Breast epithelium (tissue), 4 donors: ENCODE results near the gene IFIH1. TPM values are rescaled to one million over a fixed set of nuclear protein-coding genes. Genes with fewer than 3 reads are reported as not detected.

Source experiments
- DNase-seq, 2 donors: peaks; one replicate each; pipeline ENCODE4 v3.0.0-alpha.2; 2019; ENCODE audit warnings: low spot score in 2 of 2
- H3K27ac ChIP-seq, 2 donors: fragments of 200-600 bp; sonication (generic) in 1 of 2; one replicate each; pipeline ENCODE4 v1.5.1; 2016 to 2019; ENCODE audit warnings: mild to moderate bottlenecking in 1 of 2
- H3K27me3 ChIP-seq, 2 donors: fragments of 200-600 bp; sonication (generic) in 1 of 2; one replicate each; pipeline versions ENCODE4 v1.5.1 to v1.6.0; 2017 to 2019; ENCODE audit warnings: control low read depth in 1 of 2, mild to moderate bottlenecking in 1 of 2
- H3K36me3 ChIP-seq: fragments of 200-600 bp; one replicate; pipeline ENCODE4 v1.5.1; 2019
- H3K4me1 ChIP-seq, 2 donors: fragments of 200-600 bp; sonication (generic); one replicate each; pipeline ENCODE4 v1.5.1; 2016 to 2019; ENCODE audit warnings: control low read depth in 1 of 2
- H3K4me3 ChIP-seq, 3 donors: fragments of 200-600 bp; sonication (generic); 1 replicate in 2 of 3; 2 replicates in 1 of 3; pipeline ENCODE4 v1.5.1; 2016 to 2019; ENCODE audit warnings: mild to moderate bottlenecking in 3 of 3, moderate library complexity in 2 of 3
- H3K9me3 ChIP-seq, 2 donors: fragments of 200-600 bp; sonication (generic) in 1 of 2; one replicate each; pipeline ENCODE4 v1.5.1; 2016 to 2019; ENCODE audit warnings: control low read depth in 1 of 2
- POLR2A ChIP-seq: fragments of 450-650 bp; IDR thresholded peaks from one replicate; pipeline ENCODE4 v1.6.1; 2016; ENCODE audit warnings: antibody characterized with exemption, mild to moderate bottlenecking, moderate library complexity
- POLR2AphosphoS5 ChIP-seq, 3 donors: sonication (generic); formaldehyde crosslinking; IDR thresholded peaks; one replicate each; pipeline ENCODE4 v1.6.1; 2017; ENCODE audit warnings: antibody characterized with exemption in 3 of 3
- intact Hi-C: fragments of 100-400 bp; cut with DNase I; formaldehyde crosslinking; loops from one replicate; pipeline ENCODE4 v1.15.1; 2023; ENCODE audit warnings: low total_unique reads
- total RNA-seq, 3 donors: library from RNA; depleted of rRNA; stranded (reverse); fragments of >200 nt; gene quantifications; one replicate each; pipeline ENCODE4 v1.1.0, GENCODE V29; 2016
- TF ChIP-seq, protein P1 (sequence below), 3 donors: fragments of 450-650 bp; IDR thresholded peaks; one replicate each; pipeline ENCODE4 v1.5.1; 2016 to 2017; ENCODE audit warnings: antibody characterized with exemption in 3 of 3, mild to moderate bottlenecking in 3 of 3, moderate library complexity in 3 of 3

The IFIH1 gene
- total RNA-seq, 3 donors from 2014 or later, result 9.6 to 19.9 (median 13.1) TPM

DNA sequence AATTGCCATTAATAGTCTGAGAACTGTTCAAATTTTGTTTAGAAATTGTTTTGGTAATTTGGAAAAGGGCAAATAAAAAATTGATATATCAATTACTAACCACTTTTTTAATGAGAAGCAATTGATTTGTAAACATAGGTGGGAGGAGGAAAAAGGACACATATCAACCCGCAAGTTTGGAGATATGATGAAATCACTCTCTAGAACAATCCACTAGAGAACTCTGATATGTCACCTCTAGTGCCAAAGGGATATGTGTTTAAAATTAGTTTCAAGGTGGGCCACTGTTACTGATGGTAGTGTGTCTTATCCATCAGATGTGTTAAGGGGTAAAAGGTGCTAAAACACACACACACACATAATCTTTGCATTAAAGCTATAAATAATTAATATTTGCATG is 16.6 kb downstream of the IFIH1 start:
- TF ChIP-seq, protein P1, sequence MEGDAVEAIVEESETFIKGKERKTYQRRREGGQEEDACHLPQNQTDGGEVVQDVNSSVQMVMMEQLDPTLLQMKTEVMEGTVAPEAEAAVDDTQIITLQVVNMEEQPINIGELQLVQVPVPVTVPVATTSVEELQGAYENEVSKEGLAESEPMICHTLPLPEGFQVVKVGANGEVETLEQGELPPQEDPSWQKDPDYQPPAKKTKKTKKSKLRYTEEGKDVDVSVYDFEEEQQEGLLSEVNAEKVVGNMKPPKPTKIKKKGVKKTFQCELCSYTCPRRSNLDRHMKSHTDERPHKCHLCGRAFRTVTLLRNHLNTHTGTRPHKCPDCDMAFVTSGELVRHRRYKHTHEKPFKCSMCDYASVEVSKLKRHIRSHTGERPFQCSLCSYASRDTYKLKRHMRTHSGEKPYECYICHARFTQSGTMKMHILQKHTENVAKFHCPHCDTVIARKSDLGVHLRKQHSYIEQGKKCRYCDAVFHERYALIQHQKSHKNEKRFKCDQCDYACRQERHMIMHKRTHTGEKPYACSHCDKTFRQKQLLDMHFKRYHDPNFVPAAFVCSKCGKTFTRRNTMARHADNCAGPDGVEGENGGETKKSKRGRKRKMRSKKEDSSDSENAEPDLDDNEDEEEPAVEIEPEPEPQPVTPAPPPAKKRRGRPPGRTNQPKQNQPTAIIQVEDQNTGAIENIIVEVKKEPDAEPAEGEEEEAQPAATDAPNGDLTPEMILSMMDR (IDR thresholded peaks at IDR 0.05), result no peak
- TF ChIP-seq POLR2A (no peak), POLR2AphosphoS5 (IDR thresholded peaks at IDR 0.05) (no peak)
- Histone ChIP-seq H3K27me3 (no peaks in the 10 kb centered on the region), H3K27ac (no peak overlapping the region), H3K9me3 (no peaks in the 10 kb centered on the region), H3K36me3 (peaks cover 4% of the 10 kb centered on the region), H3K4me1 (no peaks in the 10 kb centered on the region), H3K4me3 (no peak overlapping the region)
- no peak for DNase-seq
- intact Hi-C loops, result no loop called here

DNA sequence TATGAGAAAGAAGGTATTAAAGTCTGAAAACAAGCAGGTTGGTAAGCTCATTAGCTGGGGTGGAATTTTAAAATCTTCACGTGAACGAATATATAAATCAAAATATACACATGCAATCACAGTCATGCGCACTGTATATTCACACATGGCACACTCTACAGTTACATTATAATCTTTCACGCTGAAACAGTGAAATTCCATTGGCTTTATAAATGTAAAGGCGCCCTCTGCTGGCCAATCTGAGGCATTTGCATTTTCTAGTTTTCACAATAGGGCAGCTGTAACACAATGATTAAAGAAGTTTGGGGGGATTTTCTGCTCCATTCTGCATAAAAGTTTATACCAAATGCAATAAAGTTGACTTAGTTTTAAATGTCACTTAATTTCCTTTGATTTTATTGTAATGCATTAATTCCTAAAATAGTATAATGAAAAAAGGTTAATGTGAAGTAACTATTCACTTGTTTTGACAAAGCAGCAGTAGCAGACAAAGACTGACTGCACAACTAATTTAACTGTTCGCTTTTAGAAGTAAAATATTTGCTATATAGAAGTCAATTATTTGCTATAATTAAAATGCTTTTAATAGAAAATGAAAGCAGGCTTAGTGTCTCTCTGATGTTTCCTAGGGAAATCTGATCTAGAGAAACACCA is 17.2 kb downstream of the IFIH1 start:
- H3K27ac ChIP-seq, result no peak overlapping the region
- TF ChIP-seq, protein P1 (IDR thresholded peaks at IDR 0.05), result peak; percentile 61 to 74 (median 67)
- TF ChIP-seq POLR2A, result no peak
- no peak overlapping the region for H3K4me3 ChIP-seq
- H3K4me1 ChIP-seq, result no peaks in the 10 kb centered on the region
- DNase-seq, result peak in 1 of 2 donors; percentile 52
- H3K36me3 ChIP-seq, result peaks cover 4% of the 10 kb centered on the region
- intact Hi-C loops, result no loop called here
- H3K9me3 ChIP-seq, result no peaks in the 10 kb centered on the region
- no peaks in the 10 kb centered on the region for H3K27me3 ChIP-seq

GRCh38 chr2:162300266-162300665 is 18.2 kb downstream of the IFIH1 start:
- Histone ChIP-seq H3K27ac (no peak overlapping the region), H3K9me3 (no peaks in the 10 kb centered on the region), H3K36me3 (peaks cover 4% of the 10 kb centered on the region), H3K4me1 (no peaks in the 10 kb centered on the region), H3K27me3 (no peaks in the 10 kb centered on the region), H3K4me3 (no peak overlapping the region)
- TF ChIP-seq POLR2A (no peak), POLR2AphosphoS5 (IDR thresholded peaks at IDR 0.05) (no peak)
- TF ChIP-seq, protein P1 (IDR thresholded peaks at IDR 0.05), result no peak
- no peak for DNase-seq
- intact Hi-C loops, result no loop called here

DNA sequence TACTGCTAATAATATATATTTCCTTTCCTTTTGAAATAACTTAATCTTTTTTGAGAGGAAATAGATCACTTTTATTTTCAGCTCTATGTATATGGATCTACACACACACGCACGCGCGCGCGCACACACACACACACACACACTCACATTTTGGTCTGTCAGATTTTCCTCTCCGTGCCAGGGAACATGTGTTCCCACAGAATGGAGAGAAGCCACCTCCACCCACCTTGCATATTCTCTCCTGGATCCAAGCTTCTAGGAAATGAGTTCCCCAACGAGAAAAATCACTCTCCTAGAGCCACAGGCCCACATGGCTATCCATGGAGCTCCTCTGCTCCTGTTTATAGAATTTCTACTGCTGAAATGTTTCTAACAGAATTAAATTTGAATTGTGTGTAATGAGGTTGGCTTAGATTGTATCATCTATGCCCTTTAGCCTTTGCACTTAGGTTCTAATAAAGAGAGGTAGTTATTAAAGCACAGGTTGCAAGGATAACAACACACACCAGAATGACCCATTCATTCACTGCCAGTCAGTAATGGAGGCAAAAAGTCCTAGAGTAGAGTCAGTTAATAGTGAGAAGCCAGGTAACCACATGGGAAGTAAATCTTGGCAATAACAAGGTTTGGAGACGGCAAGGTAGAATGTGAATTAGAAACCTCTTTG is 19.7 kb downstream of the IFIH1 start:
- Histone ChIP-seq H3K4me1 (no peaks in the 10 kb centered on the region), H3K27me3 (no peaks in the 10 kb centered on the region), H3K9me3 (no peaks in the 10 kb centered on the region), H3K27ac (no peak overlapping the region), H3K4me3 (no peak overlapping the region), H3K36me3 (peaks cover 4% of the 10 kb centered on the region)
- intact Hi-C loops, result no loop called here
- TF ChIP-seq POLR2AphosphoS5 (IDR thresholded peaks at IDR 0.05) (no peak), POLR2A (no peak)
- TF ChIP-seq, protein P1 (IDR thresholded peaks at IDR 0.05), result no peak
- DNase-seq, result no peak

- no peaks in the 10 kb centered on the region for H3K4me1 ChIP-seq
- no peaks in the 10 kb centered on the region for H3K9me3 ChIP-seq
- no peak overlapping the region for H3K4me3 ChIP-seq
- intact Hi-C loops, result no loop called here
- no peak for DNase-seq
- H3K27ac ChIP-seq, result no peak overlapping the region
- no peaks in the 10 kb centered on the region for H3K27me3 ChIP-seq
- TF ChIP-seq, protein P1 (IDR thresholded peaks at IDR 0.05), result peak; percentile 70 to 74 (median 70)
- TF ChIP-seq POLR2A, result no peak
- H3K36me3 ChIP-seq, result no peaks in the 10 kb centered on the region
Observed at GRCh38 chr2:162297925-162298552, 20.4 kb downstream of the IFIH1 start.
